ENCODE measurements around the gene MYLK. TPM values are rescaled to one million over a fixed set of nuclear protein-coding genes. Genes with fewer than 3 reads are reported as not detected.
"Not testable (repeated sequence)": the region's sequence is repeated elsewhere in the genome, so short reads cannot be mapped to it uniquely, and the experiment has no call there.

Gene MYLK
- total RNA-seq, 2 experiments from 2014 or later: 0.17 TPM; not detected in 1

DNA sequence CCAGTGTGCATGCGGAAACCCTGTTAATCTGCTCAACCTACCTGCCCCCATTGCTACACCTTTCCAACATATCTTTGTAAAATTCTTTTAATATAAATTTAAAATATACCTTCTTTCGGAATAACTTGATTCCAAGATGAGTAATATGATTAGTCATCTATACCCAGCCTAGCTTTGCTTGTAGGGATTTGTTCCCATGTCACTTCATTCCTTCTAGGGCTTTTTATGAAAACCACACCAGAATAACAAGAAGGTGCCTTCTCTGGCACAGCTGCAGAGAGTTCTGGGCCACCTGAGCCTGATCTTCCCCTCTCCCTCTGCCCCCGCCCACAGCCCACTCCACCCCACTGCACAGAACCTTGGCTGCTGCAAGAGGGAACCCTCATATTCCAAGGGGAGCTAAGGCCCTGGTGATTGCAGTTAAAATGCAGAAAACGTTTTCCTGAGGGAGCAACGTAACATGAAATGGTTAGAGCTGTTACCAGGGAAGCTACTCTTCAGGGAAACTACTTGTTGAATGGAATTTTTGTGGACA is 260.7 kb downstream of the MYLK start:
- ChIA-PET CTCF (interaction anchor here (1.4 kb wide), 1 partner anchor 19 kb away, joined by 5 read pairs; no protein-coding TSS in a partner anchor), POLR2A (no interaction called here)
- H3K9me3 Mint-ChIP-seq: no peaks in the 10 kb centered on the region
- no peaks in the 10 kb centered on the region for H3K4me1 Mint-ChIP-seq (ENCODE audit: low read depth)
- H3K4me3 Mint-ChIP-seq: no peak overlapping the region
- peaks cover 1% of the 10 kb centered on the region for H3K27me3 Mint-ChIP-seq
- no peaks in the 10 kb centered on the region for H3K36me3 Mint-ChIP-seq
- DNase-seq: no peak
- intact Hi-C loops (cut with micrococcal nuclease): no loop called here
- no peak overlapping the region for H3K27ac Mint-ChIP-seq

GRCh38 chr3:123622766-123623165 is 261.4 kb downstream of the MYLK start:
- Mint-ChIP-seq H3K9me3 (no peaks in the 10 kb centered on the region), H3K36me3 (no peaks in the 10 kb centered on the region), H3K27ac (no peak overlapping the region), H3K4me1 (ENCODE audit: low read depth) (no peaks in the 10 kb centered on the region), H3K4me3 (no peak overlapping the region), H3K27me3 (peaks cover 1% of the 10 kb centered on the region)
- CTCF ChIA-PET: interaction anchor here (1.4 kb wide), 1 partner anchor 20 kb away, joined by 5 read pairs; no protein-coding TSS in a partner anchor
- no peak for DNase-seq
- intact Hi-C loops (cut with micrococcal nuclease): no loop called here
- POLR2A ChIA-PET: no interaction called here

- Mint-ChIP-seq H3K4me3 (no peak overlapping the region), H3K9me3 (no peaks in the 10 kb centered on the region), H3K4me1 (ENCODE audit: low read depth) (no peaks in the 10 kb centered on the region), H3K36me3 (no peaks in the 10 kb centered on the region), H3K27me3 (peaks cover 1% of the 10 kb centered on the region), H3K27ac (no peak overlapping the region)
- no peak for DNase-seq
- ChIA-PET CTCF (no interaction called here), POLR2A (no interaction called here)
- intact Hi-C loops (cut with micrococcal nuclease): no loop called here
These were observed 262.3 kb downstream of the MYLK start for GRCh38 chr3:123621850-123622189.

DNA sequence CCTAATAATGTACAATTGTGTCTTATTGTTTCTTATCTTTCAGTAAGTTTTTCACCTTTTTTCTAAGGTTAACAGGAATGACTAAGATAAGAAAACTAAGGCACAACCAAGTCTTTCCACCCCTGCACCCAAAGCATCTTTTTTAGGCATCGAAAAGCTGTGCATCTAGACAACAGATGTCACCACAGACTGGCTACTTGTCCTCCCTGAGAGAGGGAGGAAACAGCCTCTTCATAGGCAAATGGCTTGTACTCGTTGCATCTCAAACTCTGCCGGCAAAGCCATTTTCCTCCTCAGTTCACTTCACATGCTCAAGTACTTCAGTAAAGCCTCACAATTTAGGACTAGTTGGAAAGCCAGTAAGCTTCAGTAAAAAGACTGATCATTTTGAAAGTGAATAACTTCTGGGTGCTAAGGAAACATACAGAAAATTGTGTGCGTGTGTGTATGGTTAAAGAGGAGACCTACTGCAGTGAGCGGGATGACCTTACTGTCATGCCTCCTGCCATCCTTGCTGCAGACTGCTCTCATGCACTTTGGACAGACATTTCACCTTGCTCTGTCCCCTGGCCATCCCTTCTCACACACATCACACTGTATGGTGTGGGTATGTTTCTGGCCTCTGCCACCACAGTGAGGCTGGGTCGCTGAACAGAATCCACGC is 262.8 kb downstream of the MYLK start:
- no peaks in the 10 kb centered on the region for H3K4me1 Mint-ChIP-seq (ENCODE audit: low read depth)
- H3K4me3 Mint-ChIP-seq: no peak overlapping the region
- ChIA-PET POLR2A (no interaction called here), CTCF (no interaction called here)
- H3K36me3 Mint-ChIP-seq: no peaks in the 10 kb centered on the region
- no peaks in the 10 kb centered on the region for H3K9me3 Mint-ChIP-seq
- peaks cover 1% of the 10 kb centered on the region for H3K27me3 Mint-ChIP-seq
- no peak for DNase-seq
- intact Hi-C loops (cut with micrococcal nuclease): no loop called here
- H3K27ac Mint-ChIP-seq: no peak overlapping the region

- H3K27me3 Mint-ChIP-seq: no peaks in the 10 kb centered on the region
- H3K36me3 Mint-ChIP-seq: no peaks in the 10 kb centered on the region
- no peak overlapping the region for H3K27ac Mint-ChIP-seq
- H3K9me3 Mint-ChIP-seq: no peaks in the 10 kb centered on the region
- no peaks in the 10 kb centered on the region for H3K4me1 Mint-ChIP-seq (ENCODE audit: low read depth)
- ChIA-PET CTCF (interaction anchor here (1.1 kb wide), 1 partner anchor 22 kb away, joined by 4 read pairs; no protein-coding TSS in a partner anchor), POLR2A (no interaction called here)
- intact Hi-C loops (cut with micrococcal nuclease): no loop called here
- no peak for DNase-seq
- no peak overlapping the region for H3K4me3 Mint-ChIP-seq
These were observed 263.8 kb downstream of the MYLK start for GRCh38 chr3:123620343-123620742.

- ChIA-PET POLR2A (no interaction called here), CTCF (interaction anchor here (1.1 kb wide), 1 partner anchor 23 kb away, joined by 4 read pairs; no protein-coding TSS in a partner anchor)
- intact Hi-C loops (cut with micrococcal nuclease): no loop called here
- H3K4me3 Mint-ChIP-seq: no peak overlapping the region
- no peak for DNase-seq
- H3K9me3 Mint-ChIP-seq: no peaks in the 10 kb centered on the region
- no peaks in the 10 kb centered on the region for H3K4me1 Mint-ChIP-seq (ENCODE audit: low read depth)
- H3K27me3 Mint-ChIP-seq: no peaks in the 10 kb centered on the region
- peaks cover 2% of the 10 kb centered on the region for H3K36me3 Mint-ChIP-seq
- H3K27ac Mint-ChIP-seq: no peak overlapping the region
These were observed 265.2 kb downstream of the MYLK start for GRCh38 chr3:123618768-123619484.

GRCh38 chr3:123618076-123618708 is 265.9 kb downstream of the MYLK start:
- Mint-ChIP-seq H3K4me1 (ENCODE audit: low read depth) (no peaks in the 10 kb centered on the region), H3K9me3 (no peaks in the 10 kb centered on the region), H3K27ac (no peak overlapping the region), H3K36me3 (peaks cover 6% of the 10 kb centered on the region), H3K27me3 (no peaks in the 10 kb centered on the region), H3K4me3 (no peak overlapping the region)
- DNase-seq: no peak
- intact Hi-C loops (cut with micrococcal nuclease): no loop called here
- ChIA-PET POLR2A (no interaction called here), CTCF (no interaction called here)

- H3K27ac Mint-ChIP-seq: no peak overlapping the region
- H3K36me3 Mint-ChIP-seq: peaks cover 11% of the 10 kb centered on the region
- CTCF ChIA-PET: no interaction called here
- H3K27me3 Mint-ChIP-seq: no peaks in the 10 kb centered on the region
- no peak for DNase-seq
- POLR2A ChIA-PET: no interaction called here
- no peaks in the 10 kb centered on the region for H3K9me3 Mint-ChIP-seq
- H3K4me3 Mint-ChIP-seq: no peak overlapping the region
- no peaks in the 10 kb centered on the region for H3K4me1 Mint-ChIP-seq (ENCODE audit: low read depth)
- intact Hi-C loops (cut with micrococcal nuclease): no loop called here
These were observed 267.5 kb downstream of the MYLK start for GRCh38 chr3:123616593-123616992.

DNA sequence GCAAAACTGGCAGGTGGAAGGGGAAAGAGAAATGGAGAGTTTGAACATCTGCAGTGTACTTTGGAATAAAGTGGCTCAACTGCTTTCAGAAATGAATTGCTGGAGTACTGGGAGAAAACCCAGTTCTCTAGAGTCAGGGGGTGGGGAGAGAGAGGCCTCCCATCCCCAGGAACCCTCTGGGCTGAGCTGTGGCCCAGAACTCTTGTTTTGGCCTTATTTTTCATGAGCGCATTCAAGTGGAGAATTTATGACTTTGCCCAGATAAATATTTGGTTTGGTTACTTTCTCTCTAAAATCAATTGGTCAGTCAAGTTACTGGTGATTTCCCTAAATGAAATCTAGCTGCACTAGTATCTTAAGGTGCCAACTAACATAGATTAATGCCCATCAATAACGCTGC is 270.6 kb downstream of the MYLK start:
- Mint-ChIP-seq H3K36me3 (peaks cover 14% of the 10 kb centered on the region), H3K4me1 (ENCODE audit: low read depth) (peaks cover 3% of the 10 kb centered on the region), H3K27me3 (no peaks in the 10 kb centered on the region), H3K4me3 (no peak overlapping the region), H3K9me3 (no peaks in the 10 kb centered on the region), H3K27ac (no peak overlapping the region)
- DNase-seq: no peak
- ChIA-PET CTCF (no interaction called here), POLR2A (no interaction called here)
- intact Hi-C loops (cut with micrococcal nuclease): no loop called here

DNA sequence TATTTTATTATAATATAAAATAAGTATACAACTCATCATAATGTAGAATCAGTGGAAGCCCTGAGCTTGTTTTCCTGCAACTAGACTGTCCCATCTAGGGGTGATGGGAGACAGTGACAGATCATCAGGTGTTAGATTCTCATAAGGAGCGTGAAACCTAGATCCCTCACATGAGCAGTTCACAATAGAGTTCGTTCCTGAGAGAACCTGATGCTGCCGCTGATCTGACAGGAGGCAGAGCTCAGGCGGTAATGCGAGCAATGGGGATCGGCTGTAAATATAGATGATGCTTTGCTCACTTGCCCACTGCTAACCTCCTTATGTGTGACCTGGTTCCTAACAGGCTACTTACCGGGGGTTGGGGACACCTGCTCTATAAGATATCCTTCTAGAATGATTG is 272.5 kb downstream of the MYLK start:
- H3K9me3 Mint-ChIP-seq; H3K4me3 Mint-ChIP-seq; POLR2A ChIA-PET; DNase-seq; H3K4me1 Mint-ChIP-seq (ENCODE audit: low read depth); H3K27me3 Mint-ChIP-seq; intact Hi-C loops (cut with micrococcal nuclease); H3K27ac Mint-ChIP-seq: not testable (repeated sequence)
- peaks cover 14% of the 10 kb centered on the region for H3K36me3 Mint-ChIP-seq
- CTCF ChIA-PET: interaction anchor here (1.2 kb wide), 1 partner anchor 53 kb away, joined by 4 read pairs; no protein-coding TSS in a partner anchor

DNA sequence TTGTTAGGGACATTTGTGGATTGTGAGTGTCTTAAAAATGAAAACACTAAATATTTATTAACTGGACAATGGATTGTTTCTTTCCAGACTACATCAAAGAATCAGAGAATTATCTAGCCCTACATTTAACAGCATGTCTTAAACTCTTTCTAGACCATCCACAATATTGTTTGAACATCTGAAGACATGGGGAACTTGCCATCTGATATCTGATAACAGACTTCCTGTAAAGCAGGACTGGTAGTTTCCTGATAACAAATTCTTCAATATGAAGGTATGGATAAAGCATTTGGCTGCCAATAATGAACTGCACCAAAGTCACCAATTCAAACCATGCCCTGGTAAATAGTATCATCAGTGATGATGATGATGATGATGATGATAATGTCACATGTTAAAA is 273.1 kb downstream of the MYLK start:
- Mint-ChIP-seq H3K27ac (no peak overlapping the region), H3K36me3 (peaks cover 14% of the 10 kb centered on the region), H3K4me1 (ENCODE audit: low read depth) (peaks cover 5% of the 10 kb centered on the region), H3K27me3 (no peaks in the 10 kb centered on the region), H3K4me3 (no peak overlapping the region), H3K9me3 (no peaks in the 10 kb centered on the region)
- intact Hi-C loops (cut with micrococcal nuclease): no loop called here
- POLR2A ChIA-PET: no interaction called here
- CTCF ChIA-PET: interaction anchor here (1.2 kb wide), 1 partner anchor 52 kb away, joined by 4 read pairs; no protein-coding TSS in a partner anchor
- no peak for DNase-seq

DNA sequence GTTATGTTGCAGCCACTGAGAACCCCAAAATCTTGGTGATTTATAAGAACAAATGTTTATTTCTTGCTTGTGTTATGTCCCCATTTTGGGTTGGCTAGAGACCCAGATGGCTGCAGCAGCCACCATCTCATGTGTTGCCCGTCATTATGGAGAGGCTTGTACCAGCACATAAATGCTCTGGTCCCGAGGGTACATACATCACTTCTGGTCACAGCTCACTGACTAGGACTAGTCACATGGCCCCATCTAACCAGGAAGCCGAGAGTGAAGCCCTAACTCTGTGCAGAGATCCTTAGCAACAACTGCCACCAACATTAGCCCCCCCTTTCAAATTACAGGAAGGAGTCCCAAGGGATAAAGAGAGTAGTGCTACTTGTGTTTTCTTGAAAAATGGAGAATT is 273.8 kb downstream of the MYLK start:
- ChIA-PET CTCF (no interaction called here), POLR2A (no interaction called here)
- Mint-ChIP-seq H3K27me3 (no peaks in the 10 kb centered on the region), H3K4me1 (ENCODE audit: low read depth) (peaks cover 10% of the 10 kb centered on the region), H3K27ac (no peak overlapping the region), H3K9me3 (no peaks in the 10 kb centered on the region), H3K36me3 (peaks cover 14% of the 10 kb centered on the region), H3K4me3 (no peak overlapping the region)
- DNase-seq: no peak
- intact Hi-C loops (cut with micrococcal nuclease): no loop called here
